Trophoblast cell (in vitro differentiated cells and primary cell): ENCODE measurements around the gene DNAJB8.

Experiments used
- DNase-seq, 2 donors: peaks; one replicate each; pipeline ENCODE4 v3.0.0-alpha.2; 2016
- H2AFZ ChIP-seq: 2 replicates; pipeline ENCODE4 v1.6.1; 2013; ENCODE audit warnings: low read length, moderate library complexity, mild to moderate bottlenecking; ENCODE audit not compliant: insufficient read depth, poor library complexity
- H2AK5ac ChIP-seq: 2 replicates; pipeline ENCODE4 v1.6.1; 2013; ENCODE audit warnings: mild to moderate bottlenecking, low read length
- H2BK120ac ChIP-seq: 2 replicates; pipeline ENCODE4 v1.6.1; 2013; ENCODE audit warnings: low read length, mild to moderate bottlenecking, moderate library complexity; ENCODE audit not compliant: insufficient read depth, poor library complexity
- H2BK12ac ChIP-seq: 2 replicates; pipeline ENCODE4 v1.6.1; 2013; ENCODE audit warnings: mild to moderate bottlenecking, low read length, moderate library complexity
- H2BK5ac ChIP-seq: 2 replicates; pipeline ENCODE4 v1.6.1; 2013; ENCODE audit warnings: low read length, low read depth, moderate library complexity, mild to moderate bottlenecking; ENCODE audit not compliant: poor library complexity
- H3K14ac ChIP-seq: 2 replicates; pipeline ENCODE4 v1.6.1; 2013; ENCODE audit warnings: mild to moderate bottlenecking, low read length
- H3K18ac ChIP-seq: 2 replicates; pipeline ENCODE4 v1.6.1; 2013; ENCODE audit warnings: mild to moderate bottlenecking, low read length
- H3K23ac ChIP-seq: 2 replicates; pipeline ENCODE4 v1.6.1; 2013; ENCODE audit warnings: low read length
- H3K27ac ChIP-seq: 2 replicates; pipeline ENCODE4 v1.5.1; 2013; ENCODE audit warnings: low read depth, mild to moderate bottlenecking, inconsistent platforms, low read length, moderate library complexity
- H3K27me3 ChIP-seq: 2 replicates; pipeline ENCODE4 v1.6.1; 2013; ENCODE audit warnings: inconsistent platforms, mild to moderate bottlenecking, low read length, moderate library complexity; ENCODE audit not compliant: insufficient read depth
- H3K36me3 ChIP-seq, 2 experiments: 1 replicate in 1 of 2; 2 replicates in 1 of 2; pipeline ENCODE4 v1.6.1; 2013; ENCODE audit warnings: low read length in 2 of 2, mild to moderate bottlenecking in 2 of 2, moderate library complexity in 1 of 2; ENCODE audit not compliant: insufficient read depth in 2 of 2, control insufficient read depth in 1 of 2
- H3K4ac ChIP-seq: 2 replicates; pipeline ENCODE4 v1.6.1; 2013; ENCODE audit warnings: low read depth, mild to moderate bottlenecking, low read length, moderate library complexity
- H3K4me1 ChIP-seq, 2 experiments: 1 replicate in 1 of 2; 2 replicates in 1 of 2; pipeline ENCODE4 v1.6.1; 2013; ENCODE audit warnings: low read length in 2 of 2, mild to moderate bottlenecking in 2 of 2, moderate library complexity in 1 of 2; ENCODE audit not compliant: insufficient read depth in 2 of 2, control insufficient read depth in 1 of 2
- H3K4me2 ChIP-seq: 2 replicates; pipeline ENCODE4 v1.6.1; 2013; ENCODE audit warnings: inconsistent platforms, mild to moderate bottlenecking, low read length, moderate library complexity
- H3K4me3 ChIP-seq: 2 replicates; pipeline ENCODE4 v1.5.1; 2013; ENCODE audit warnings: mild to moderate bottlenecking, low read depth, low read length, inconsistent platforms
- H3K79me1 ChIP-seq: one replicate; pipeline ENCODE4 v1.6.1; 2013; ENCODE audit warnings: low read length
- H3K79me2 ChIP-seq: 2 replicates; pipeline ENCODE4 v1.6.1; 2013; ENCODE audit warnings: low read length, mild to moderate bottlenecking; ENCODE audit not compliant: control insufficient read depth, insufficient read depth, poor library complexity
- H3K9ac ChIP-seq: 2 replicates; pipeline ENCODE4 v1.6.1; 2013; ENCODE audit warnings: mild to moderate bottlenecking, low read length
- H3K9me3 ChIP-seq: 2 replicates; pipeline ENCODE4 v1.6.1; 2013; ENCODE audit warnings: low read depth, mild to moderate bottlenecking, control low read depth, inconsistent platforms, low read length; ENCODE audit not compliant: insufficient read depth
- H4K12ac ChIP-seq: 2 replicates; pipeline ENCODE4 v1.6.1; 2013; ENCODE audit warnings: low read depth, mild to moderate bottlenecking, low read length, moderate library complexity
- H4K8ac ChIP-seq: 2 replicates; pipeline ENCODE4 v1.6.1; 2013; ENCODE audit warnings: low read depth, mild to moderate bottlenecking, low read length, moderate library complexity
- H4K91ac ChIP-seq: one replicate; pipeline ENCODE4 v1.6.1; 2013; ENCODE audit warnings: low read depth, mild to moderate bottlenecking, low read length, moderate library complexity
- WGBS: extraction: QIAGEN DNeasy Blood & Tissue Kit; methylation state at CpG from one replicate; pipeline ENCODE4 v1.1.7; 2013; ENCODE audit warnings: missing lambda C conversion rate; ENCODE audit not compliant: insufficient read length, insufficient coverage; ENCODE audit errors: extremely low coverage; 5-methylcytosine and 5-hydroxymethylcytosine counted together

Gene DNAJB8

DNA sequence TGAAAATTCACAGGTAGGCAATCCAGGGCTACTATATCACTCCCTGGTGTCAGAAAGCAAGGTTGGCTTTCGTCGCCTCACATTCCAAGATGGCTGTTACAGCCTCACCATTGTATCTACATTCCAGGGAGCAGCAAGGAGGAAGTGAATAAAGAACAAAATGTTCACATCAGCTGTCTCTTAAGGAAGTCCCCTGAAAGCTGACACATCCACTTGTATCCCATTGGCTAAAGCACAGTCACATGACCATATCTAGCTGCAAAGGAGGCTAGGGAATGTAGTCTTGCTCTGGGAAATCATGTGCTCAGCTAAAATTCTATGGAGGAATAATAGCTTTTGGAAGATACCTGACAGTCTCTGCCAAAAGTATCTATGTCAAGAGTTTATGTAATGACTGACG lies 39.1 kb upstream of the DNAJB8 start:
- Histone ChIP-seq H3K14ac (no peak overlapping the region), H3K79me2 (no peaks in the 10 kb centered on the region), H3K27me3 (no peaks in the 10 kb centered on the region), H2AK5ac (no peak overlapping the region), H3K23ac (no peak overlapping the region), H2BK12ac (no peak overlapping the region), H3K79me1 (peaks cover 23% of the 10 kb centered on the region), H3K4me3 (no peak overlapping the region), H2BK120ac (peak overlapping the region; percentile 25), H3K9me3 (peaks cover 2% of the 10 kb centered on the region), H2AFZ (no peak overlapping the region), H3K18ac (no peak overlapping the region), H3K27ac (no peak overlapping the region), H4K8ac (no peak overlapping the region), H3K36me3 (peaks cover 5 to 9% of the 10 kb centered on the region in 2 experiments), H4K91ac (peak overlapping the region; percentile 13), H2BK5ac (no peak overlapping the region), H3K4me2 (no peak overlapping the region), H3K4ac (no peak overlapping the region), H3K4me1 (peaks cover 10 to 20% of the 10 kb centered on the region in 2 experiments), H3K9ac (no peak overlapping the region), H4K12ac (no peak overlapping the region)
- peak in 1 of 2 donors; percentile 71 for DNase-seq
- no CpG with 5 or more reads among the region's 3 CpGs for WGBS

GRCh38 chr3:128504963-128505730 lies 38.5 kb upstream of the DNAJB8 start:
- Histone ChIP-seq H3K27ac (peak overlapping the region; percentile 81), H3K14ac (peak overlapping the region; percentile 63), H4K8ac (peak overlapping the region; percentile 68), H3K4me2 (no peak overlapping the region), H2AK5ac (no peak overlapping the region), H3K4ac (peak overlapping the region; percentile 49), H3K4me1 (peaks cover 10 to 20% of the 10 kb centered on the region in 2 experiments), H3K9me3 (peaks cover 2% of the 10 kb centered on the region), H3K79me1 (peaks cover 23% of the 10 kb centered on the region), H4K12ac (no peak overlapping the region), H3K18ac (peak overlapping the region; percentile 57), H3K27me3 (no peaks in the 10 kb centered on the region), H2BK120ac (peak overlapping the region; percentile 90), H3K9ac (no peak overlapping the region), H3K4me3 (no peak overlapping the region), H3K36me3 (peaks cover 5 to 9% of the 10 kb centered on the region in 2 experiments), H3K79me2 (no peaks in the 10 kb centered on the region), H3K23ac (no peak overlapping the region), H4K91ac (peak overlapping the region; percentile 88), H2AFZ (no peak overlapping the region), H2BK12ac (peak overlapping the region; percentile 58), H2BK5ac (peak overlapping the region; percentile 79)
- peak; percentile 99 for DNase-seq
- WGBS = no CpG with 5 or more reads among the region's 12 CpGs

- H2AFZ ChIP-seq = no peak overlapping the region
- peaks cover 5 to 10% of the 10 kb centered on the region in 2 experiments for H3K36me3 ChIP-seq
- peak overlapping the region; percentile 68 for H4K8ac ChIP-seq
- H2BK120ac ChIP-seq = peak overlapping the region; percentile 90
- no CpG with 5 or more reads among the region's 8 CpGs for WGBS
- H3K18ac ChIP-seq = peak overlapping the region; percentile 57
- H3K9ac ChIP-seq = no peak overlapping the region
- peaks cover 24% of the 10 kb centered on the region for H3K79me1 ChIP-seq
- no peak overlapping the region for H3K4me3 ChIP-seq
- no peak overlapping the region for H4K12ac ChIP-seq
- peak overlapping the region; percentile 52 for H2AK5ac ChIP-seq
- peaks cover 10 to 20% of the 10 kb centered on the region in 2 experiments for H3K4me1 ChIP-seq
- H3K27ac ChIP-seq = peak overlapping the region; percentile 81
- peak overlapping the region; percentile 49 for H3K4ac ChIP-seq
- no peaks in the 10 kb centered on the region for H3K27me3 ChIP-seq
- peaks cover 4% of the 10 kb centered on the region for H3K9me3 ChIP-seq
- H3K14ac ChIP-seq = peak overlapping the region; percentile 63
- no peak overlapping the region for H3K4me2 ChIP-seq
- no peak for DNase-seq
- peak overlapping the region; percentile 88 for H4K91ac ChIP-seq
- H2BK5ac ChIP-seq = peak overlapping the region; percentile 79
- H3K79me2 ChIP-seq = no peaks in the 10 kb centered on the region
- peak overlapping the region; percentile 58 for H2BK12ac ChIP-seq
- no peak overlapping the region for H3K23ac ChIP-seq
Observed at GRCh38 chr3:128504533-128504915, 37.8 kb upstream of the DNAJB8 start.

GRCh38 chr3:128503751-128504532 lies 37.3 kb upstream of the DNAJB8 start:
- H2BK12ac ChIP-seq = peak overlapping the region; percentile 63
- H3K4me1 ChIP-seq = peaks cover 14 to 24% of the 10 kb centered on the region in 2 experiments
- no peak overlapping the region for H3K23ac ChIP-seq
- H3K4me3 ChIP-seq = no peak overlapping the region
- WGBS = no CpG with 5 or more reads among the region's 10 CpGs
- peak overlapping the region; percentile 54 for H4K8ac ChIP-seq
- H3K9ac ChIP-seq = no peak overlapping the region
- peak overlapping the region; percentile 63 for H3K14ac ChIP-seq
- peak overlapping the region; percentile 57 for H3K18ac ChIP-seq
- H3K9me3 ChIP-seq = peaks cover 4% of the 10 kb centered on the region
- no peak overlapping the region for H3K4ac ChIP-seq
- no peak overlapping the region for H2AFZ ChIP-seq
- H2BK120ac ChIP-seq = peak overlapping the region; percentile 90
- DNase-seq = peak in 1 of 2 donors; percentile 67
- no peak overlapping the region for H4K12ac ChIP-seq
- H2BK5ac ChIP-seq = peak overlapping the region; percentile 79
- peak overlapping the region; percentile 56 for H2AK5ac ChIP-seq
- no peaks in the 10 kb centered on the region for H3K79me2 ChIP-seq
- H3K4me2 ChIP-seq = no peak overlapping the region
- H3K27ac ChIP-seq = peak overlapping the region; percentile 81
- no peaks in the 10 kb centered on the region for H3K27me3 ChIP-seq
- peaks cover 29% of the 10 kb centered on the region for H3K79me1 ChIP-seq
- peaks cover 5 to 14% of the 10 kb centered on the region in 2 experiments for H3K36me3 ChIP-seq
- H4K91ac ChIP-seq = peak overlapping the region; percentile 88
